Mucosa of rectum (tissue), 2 donors: ENCODE results near the gene KNDC1.

Source experiments
- H3K27ac ChIP-seq, 2 donors: one replicate each; pipeline ENCODE4 v1.7.0; 2013; ENCODE audit warnings: inconsistent platforms in 2 of 2, low read depth in 2 of 2, low read length in 2 of 2
- H3K27me3 ChIP-seq, 2 donors: one replicate each; pipeline ENCODE4 v1.7.0; 2013; ENCODE audit warnings: low read length in 2 of 2; ENCODE audit not compliant: control insufficient read depth in 2 of 2, insufficient read depth in 2 of 2
- H3K36me3 ChIP-seq, 2 donors: one replicate each; pipeline ENCODE4 v1.7.0; 2013; ENCODE audit warnings: low read length in 2 of 2; ENCODE audit not compliant: control insufficient read depth in 2 of 2, insufficient read depth in 2 of 2
- H3K4me1 ChIP-seq, 2 donors: one replicate each; pipeline ENCODE4 v1.7.0; 2013; ENCODE audit warnings: low read length in 2 of 2, mild to moderate bottlenecking in 1 of 2; ENCODE audit not compliant: control insufficient read depth in 2 of 2, insufficient read depth in 2 of 2
- H3K4me3 ChIP-seq, 2 donors: one replicate each; pipeline ENCODE4 v1.7.0; 2013; ENCODE audit warnings: low read length in 2 of 2
- H3K9ac ChIP-seq, 2 donors: one replicate each; pipeline ENCODE4 v1.7.0; 2013; ENCODE audit warnings: low read length in 2 of 2, low read depth in 1 of 2, mild to moderate bottlenecking in 1 of 2
- H3K9me3 ChIP-seq, 2 donors: one replicate each; pipeline ENCODE4 v1.7.0; 2013; ENCODE audit warnings: low read length in 2 of 2; ENCODE audit not compliant: control insufficient read depth in 2 of 2
- donor health status: healthy.
- donor health status: Normal muscosa, but diverticular disease.

The KNDC1 gene

DNA sequence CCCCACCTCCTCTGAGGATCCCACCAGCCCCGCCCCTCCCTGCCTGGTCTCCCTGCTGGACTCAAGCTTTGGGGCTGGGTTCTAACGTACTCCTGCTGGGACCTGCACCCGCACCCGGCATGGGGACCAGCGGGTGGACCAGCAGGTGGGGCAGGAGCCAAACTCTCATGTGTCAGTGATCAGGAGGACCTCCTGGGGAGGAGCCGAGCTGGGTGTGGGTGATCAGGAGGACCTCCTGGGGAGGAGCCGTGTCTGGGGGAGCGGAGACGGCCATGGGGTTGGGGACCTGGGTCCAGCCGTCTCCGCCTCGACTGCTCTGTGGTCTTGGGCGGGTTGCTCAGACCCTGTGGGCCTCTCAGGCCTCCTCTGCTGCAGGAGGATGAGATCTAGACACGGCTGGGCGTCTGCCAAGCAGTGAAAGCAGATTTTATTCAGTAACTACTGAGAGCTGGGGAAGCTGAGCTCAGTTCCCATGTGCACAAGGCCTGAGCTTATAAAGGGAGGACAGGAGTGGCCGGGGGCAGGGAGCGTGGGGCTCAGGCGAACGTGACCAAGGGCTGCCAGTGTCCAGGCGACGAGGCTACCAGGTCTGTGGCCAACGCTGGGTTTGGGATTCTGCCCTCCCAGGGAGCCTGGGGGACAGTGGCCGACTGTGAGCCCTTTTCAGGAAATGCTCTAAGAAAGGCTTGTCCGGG lies 36.3 kb downstream of the KNDC1 start:
- peaks cover 0 to 1% of the 10 kb centered on the region in 2 donors for H3K9me3 ChIP-seq
- H3K4me1 ChIP-seq: no peaks in the 10 kb centered on the region
- H3K9ac ChIP-seq: no peak overlapping the region
- no peak overlapping the region for H3K4me3 ChIP-seq
- no peaks in the 10 kb centered on the region for H3K36me3 ChIP-seq
- H3K27ac ChIP-seq: no peak overlapping the region
- no peaks in the 10 kb centered on the region for H3K27me3 ChIP-seq

GRCh38 chr10:133196936-133197758 lies 37.1 kb downstream of the KNDC1 start:
- Histone ChIP-seq H3K27ac (no peak overlapping the region), H3K36me3 (no peaks in the 10 kb centered on the region), H3K4me1 (no peaks in the 10 kb centered on the region), H3K9ac (no peak overlapping the region), H3K4me3 (no peak overlapping the region), H3K9me3 (no peaks in the 10 kb centered on the region), H3K27me3 (no peaks in the 10 kb centered on the region)

DNA sequence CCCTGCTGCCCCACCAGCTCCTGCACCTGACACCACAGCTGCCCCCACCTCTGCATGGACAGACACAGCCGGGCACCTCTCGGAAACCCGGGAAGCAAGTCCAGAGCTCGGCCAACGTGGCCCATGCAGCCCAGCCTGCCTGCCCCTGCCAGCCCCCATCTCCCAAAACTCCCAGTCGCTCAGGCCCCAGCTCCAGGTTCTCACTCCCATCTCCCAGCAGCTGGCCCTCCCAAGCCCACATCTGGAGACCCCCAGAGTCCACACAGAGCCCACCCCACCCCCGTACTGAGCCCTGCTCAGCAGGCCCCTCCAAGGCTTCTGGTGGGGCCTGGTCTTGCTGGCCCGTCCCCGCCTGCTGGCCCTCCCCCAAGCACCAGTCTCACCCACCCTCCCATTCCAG lies 37.8 kb downstream of the KNDC1 start:
- H3K4me3 ChIP-seq: no peak overlapping the region
- H3K4me1 ChIP-seq: no peaks in the 10 kb centered on the region
- H3K27me3 ChIP-seq: no peaks in the 10 kb centered on the region
- no peak overlapping the region for H3K27ac ChIP-seq
- H3K36me3 ChIP-seq: no peaks in the 10 kb centered on the region
- H3K9me3 ChIP-seq: no peaks in the 10 kb centered on the region
- no peak overlapping the region for H3K9ac ChIP-seq

DNA sequence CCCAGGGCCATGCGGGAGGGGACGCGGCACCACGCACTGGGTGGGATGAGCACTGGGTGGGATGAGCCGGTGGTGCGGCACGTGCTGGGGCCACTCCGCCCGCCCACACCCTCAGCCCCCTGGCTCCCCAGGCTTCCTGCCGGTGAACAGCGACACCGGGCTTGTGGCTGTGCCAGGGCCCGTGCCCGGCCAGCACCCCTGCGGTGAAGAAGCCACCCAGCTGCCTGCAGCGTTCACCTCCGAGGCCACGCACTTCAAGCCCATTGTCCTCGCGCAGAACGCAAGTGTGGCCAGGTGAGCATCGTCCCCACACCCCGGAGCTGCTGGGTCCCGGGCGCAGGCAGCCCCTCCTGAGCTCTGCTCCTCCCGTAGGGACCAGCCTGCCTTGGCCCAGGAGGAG lies 38.2 kb downstream of the KNDC1 start:
- Histone ChIP-seq H3K36me3 (no peaks in the 10 kb centered on the region), H3K4me3 (no peak overlapping the region), H3K9me3 (no peaks in the 10 kb centered on the region), H3K27ac (no peak overlapping the region), H3K4me1 (no peaks in the 10 kb centered on the region), H3K9ac (no peak overlapping the region), H3K27me3 (no peaks in the 10 kb centered on the region)

- Histone ChIP-seq H3K9ac (no peak overlapping the region), H3K27ac (no peak overlapping the region), H3K27me3 (no peaks in the 10 kb centered on the region), H3K4me1 (no peaks in the 10 kb centered on the region), H3K36me3 (no peaks in the 10 kb centered on the region), H3K4me3 (no peak overlapping the region), H3K9me3 (no peaks in the 10 kb centered on the region)
These were observed 38.8 kb downstream of the KNDC1 start for GRCh38 chr10:133198621-133199487.

- H3K9me3 ChIP-seq: no peaks in the 10 kb centered on the region
- H3K27me3 ChIP-seq: no peaks in the 10 kb centered on the region
- no peak overlapping the region for H3K9ac ChIP-seq
These were observed 39.5 kb downstream of the KNDC1 start for GRCh38 chr10:133199488-133199885.

GRCh38 chr10:133199992-133200611 lies 40.1 kb downstream of the KNDC1 start:
- Histone ChIP-seq H3K4me3 (no peak overlapping the region), H3K9me3 (no peaks in the 10 kb centered on the region), H3K27ac (no peak overlapping the region), H3K36me3 (no peaks in the 10 kb centered on the region), H3K9ac (no peak overlapping the region), H3K27me3 (no peaks in the 10 kb centered on the region), H3K4me1 (no peaks in the 10 kb centered on the region)

More at GRCh38 chr10:133199488-133199885, 39.5 kb downstream of the KNDC1 start:
- Histone ChIP-seq H3K4me1 (no peaks in the 10 kb centered on the region), H3K4me3 (no peak overlapping the region), H3K27ac (no peak overlapping the region), H3K36me3 (no peaks in the 10 kb centered on the region)

DNA sequence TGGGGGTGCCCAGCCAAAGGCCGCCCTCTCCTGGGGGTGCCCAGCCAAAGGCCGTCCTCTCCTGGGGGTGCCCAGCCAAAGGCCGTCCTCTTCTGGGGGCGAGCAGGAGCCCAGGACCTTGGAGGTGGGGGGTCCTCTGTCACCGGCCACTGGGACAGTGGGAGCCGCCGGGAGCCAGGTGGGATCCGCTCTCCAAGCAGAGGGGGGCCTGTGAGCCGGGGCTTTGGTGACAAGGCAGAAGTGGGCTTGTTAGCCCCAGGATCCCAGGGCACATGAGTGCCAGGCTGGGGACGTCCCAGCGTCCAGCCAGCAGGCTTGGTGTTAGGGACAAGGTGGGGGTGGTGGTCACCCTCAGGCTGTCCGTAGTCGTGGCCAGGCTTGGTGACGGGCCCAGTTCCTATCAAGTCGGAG lies 40.6 kb downstream of the KNDC1 start:
- Histone ChIP-seq H3K4me1 (no peaks in the 10 kb centered on the region), H3K27me3 (no peaks in the 10 kb centered on the region), H3K27ac (no peak overlapping the region), H3K4me3 (no peak overlapping the region), H3K36me3 (no peaks in the 10 kb centered on the region), H3K9ac (no peak overlapping the region), H3K9me3 (no peaks in the 10 kb centered on the region)

GRCh38 chr10:133201151-133201947 lies 41.3 kb downstream of the KNDC1 start:
- no peaks in the 10 kb centered on the region for H3K27me3 ChIP-seq
- H3K9ac ChIP-seq: no peak overlapping the region
- no peaks in the 10 kb centered on the region for H3K4me1 ChIP-seq
- no peak overlapping the region for H3K4me3 ChIP-seq
- no peak overlapping the region for H3K27ac ChIP-seq
- no peaks in the 10 kb centered on the region for H3K36me3 ChIP-seq
- H3K9me3 ChIP-seq: no peaks in the 10 kb centered on the region
